Skeletal muscle satellite cell (primary cell): ENCODE data around the gene MAX.

ENCODE experiments used
- H3K27me3 ChIP-seq: 2 replicates; pipeline ENCODE4 v1.7.0; 2013; ENCODE audit warnings: low read length; ENCODE audit not compliant: control insufficient read depth, insufficient read depth
- H3K36me3 ChIP-seq: 2 replicates; pipeline ENCODE4 v1.7.0; 2013; ENCODE audit warnings: mild to moderate bottlenecking, control low read depth, low read length; ENCODE audit not compliant: insufficient read depth
- H3K4me1 ChIP-seq: 2 replicates; pipeline ENCODE4 v1.7.0; 2013; ENCODE audit warnings: low read length; ENCODE audit not compliant: control insufficient read depth, insufficient read depth
- H3K4me2 ChIP-seq: 2 replicates; pipeline ENCODE4 v1.7.0; 2013; ENCODE audit warnings: mild to moderate bottlenecking, low read length
- H3K4me3 ChIP-seq: 2 replicates; pipeline ENCODE4 v1.7.0; 2013; ENCODE audit warnings: low read length
- H3K9ac ChIP-seq: 2 replicates; pipeline ENCODE4 v1.7.0; 2013; ENCODE audit warnings: mild to moderate bottlenecking, low read depth, low read length, moderate library complexity
- H3K9me3 ChIP-seq: replicated peaks from 2 replicates; pipeline ENCODE4 v1.7.0; 2013; ENCODE audit warnings: mild to moderate bottlenecking, control low read depth, low read length

The MAX gene

GRCh38 chr14:65070471-65070976 lies 31.8 kb downstream of the MAX start:
- Histone ChIP-seq H3K4me1 (no peaks in the 10 kb centered on the region), H3K4me2 (no peak overlapping the region), H3K36me3 (peaks cover 42% of the 10 kb centered on the region), H3K9me3 (no peaks in the 10 kb centered on the region), H3K27me3 (no peaks in the 10 kb centered on the region), H3K4me3 (no peak overlapping the region), H3K9ac (no peak overlapping the region)

- Histone ChIP-seq H3K9me3 (no peaks in the 10 kb centered on the region), H3K4me3 (no peak overlapping the region), H3K4me2 (no peak overlapping the region), H3K27me3 (no peaks in the 10 kb centered on the region), H3K36me3 (peaks cover 43% of the 10 kb centered on the region), H3K9ac (no peak overlapping the region), H3K4me1 (no peaks in the 10 kb centered on the region)
Measured at GRCh38 chr14:65069874-65070413, 32.4 kb downstream of the MAX start.

DNA sequence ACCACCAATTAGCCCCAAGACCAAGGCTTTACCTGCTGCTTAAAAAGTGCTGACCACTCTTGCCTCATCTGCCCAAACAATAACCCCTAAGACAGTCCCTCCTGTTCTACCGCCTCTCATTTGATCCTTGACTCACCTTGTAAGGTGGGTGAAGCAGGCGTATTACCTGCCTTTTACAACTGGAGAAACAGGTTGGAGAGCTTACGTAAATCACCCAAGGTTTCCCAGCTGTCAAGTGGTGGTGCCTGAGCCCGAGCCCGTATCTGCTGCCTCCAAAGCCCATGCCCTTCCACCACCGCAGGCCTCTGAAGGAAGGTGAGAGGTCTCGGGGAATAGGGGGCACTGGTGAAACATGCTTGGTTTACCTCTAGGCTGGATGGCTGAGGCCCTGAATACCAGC lies 36.6 kb downstream of the MAX start:
- no peak overlapping the region for H3K4me3 ChIP-seq
- H3K4me2 ChIP-seq, result no peak overlapping the region
- no peaks in the 10 kb centered on the region for H3K9me3 ChIP-seq
- no peak overlapping the region for H3K9ac ChIP-seq
- H3K4me1 ChIP-seq, result no peaks in the 10 kb centered on the region
- H3K36me3 ChIP-seq, result peaks cover 46% of the 10 kb centered on the region
- H3K27me3 ChIP-seq, result no peaks in the 10 kb centered on the region

DNA sequence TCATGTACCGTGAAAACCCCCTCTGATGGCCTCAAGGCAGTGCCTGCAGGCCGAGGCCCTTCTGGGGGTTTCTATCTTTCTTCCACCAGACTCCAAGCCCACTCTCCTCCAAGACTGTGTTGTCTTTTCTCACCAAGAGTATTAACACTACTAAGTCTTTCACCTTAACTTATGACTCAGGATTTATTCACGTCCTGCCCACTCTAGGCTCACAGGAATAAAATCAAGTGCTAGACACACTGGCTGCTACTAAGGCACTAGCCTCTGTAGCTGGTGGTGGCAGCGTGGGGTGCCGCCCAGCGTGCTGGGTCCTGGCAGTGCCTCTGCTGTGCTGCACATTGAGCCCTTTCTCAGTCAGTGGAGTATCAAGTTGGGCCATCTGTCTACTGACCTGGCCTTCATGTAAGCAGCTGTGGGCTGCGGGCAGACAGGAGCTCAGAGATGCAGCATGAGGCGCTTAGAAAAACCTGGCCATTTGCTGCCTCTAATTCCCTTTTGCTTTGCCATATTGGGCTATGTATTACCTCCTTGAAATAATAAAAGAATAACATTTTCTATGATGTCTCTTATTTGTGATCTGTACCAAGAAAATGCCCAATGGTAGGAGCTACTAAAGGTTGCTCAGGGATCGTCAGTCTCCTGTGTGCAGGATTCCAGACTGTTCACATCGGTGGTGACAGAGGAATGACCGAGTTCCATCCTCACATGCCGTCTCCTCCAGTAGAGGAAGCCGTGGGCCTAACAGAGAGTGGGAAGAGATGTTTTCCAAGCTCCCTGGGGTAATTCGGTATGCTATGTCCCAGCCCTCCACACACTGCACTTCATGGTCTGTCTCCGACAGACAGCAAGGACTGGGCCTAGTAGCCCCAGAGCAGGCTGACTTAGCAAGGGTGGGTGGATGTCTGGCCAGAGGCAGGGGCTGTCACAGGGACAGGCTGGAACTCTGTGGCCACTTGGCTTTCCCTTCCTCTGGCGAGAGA lies 39.9 kb downstream of the MAX start:
- H3K27me3 ChIP-seq, result no peaks in the 10 kb centered on the region
- peaks cover 37% of the 10 kb centered on the region for H3K36me3 ChIP-seq
- H3K4me1 ChIP-seq, result no peaks in the 10 kb centered on the region
- no peak overlapping the region for H3K4me2 ChIP-seq
- H3K9ac ChIP-seq, result no peak overlapping the region
- H3K9me3 ChIP-seq, result no peaks in the 10 kb centered on the region
- no peak overlapping the region for H3K4me3 ChIP-seq

DNA sequence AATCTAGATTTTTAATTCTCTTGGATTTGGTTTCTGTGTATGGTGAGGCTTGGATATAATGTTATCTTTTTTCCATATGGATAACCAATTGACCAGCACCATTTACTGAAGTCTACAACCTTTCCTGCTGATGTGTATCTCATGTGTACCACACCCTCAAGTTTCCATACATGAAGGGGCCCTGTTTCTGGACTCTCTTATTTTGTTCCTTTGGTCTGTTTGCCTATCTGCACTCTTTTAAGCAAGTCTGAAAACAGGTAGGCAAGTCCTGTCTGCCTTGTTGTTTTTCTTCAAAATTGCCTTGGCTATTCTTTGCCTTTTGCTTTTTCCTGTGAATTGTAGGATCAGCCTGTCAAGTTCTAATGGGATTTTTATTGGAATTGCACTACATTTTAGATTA lies 44.6 kb downstream of the MAX start:
- Histone ChIP-seq H3K9me3 (no peaks in the 10 kb centered on the region), H3K36me3 (peaks cover 31% of the 10 kb centered on the region), H3K9ac (no peak overlapping the region), H3K27me3 (no peaks in the 10 kb centered on the region), H3K4me2 (no peak overlapping the region), H3K4me1 (no peaks in the 10 kb centered on the region), H3K4me3 (no peak overlapping the region)

GRCh38 chr14:65054471-65055085 lies 47.7 kb downstream of the MAX start:
- no peaks in the 10 kb centered on the region for H3K27me3 ChIP-seq
- H3K9ac ChIP-seq, result no peak overlapping the region
- no peak overlapping the region for H3K4me3 ChIP-seq
- H3K36me3 ChIP-seq, result peaks cover 17% of the 10 kb centered on the region
- no peak overlapping the region for H3K4me2 ChIP-seq
- no peaks in the 10 kb centered on the region for H3K4me1 ChIP-seq
- H3K9me3 ChIP-seq, result no peaks in the 10 kb centered on the region

DNA sequence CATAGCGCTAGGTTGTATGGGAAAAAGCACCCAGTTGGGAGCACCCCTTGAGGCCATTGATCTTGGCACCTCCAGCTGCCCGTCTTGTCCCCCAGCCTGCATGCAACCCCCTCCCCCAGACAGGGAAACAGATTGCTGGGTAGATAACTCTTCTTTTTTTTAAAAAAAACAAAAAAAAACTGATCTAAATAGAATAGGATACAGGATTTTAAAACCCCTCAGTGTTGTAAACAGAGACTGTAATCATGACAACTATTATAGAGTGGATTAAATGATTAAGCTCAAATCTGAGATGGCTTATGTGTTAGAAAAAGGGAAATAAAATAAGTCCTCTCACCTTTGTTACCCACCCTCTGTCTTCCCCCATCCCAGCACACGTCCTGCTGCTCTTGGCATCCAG lies 48.9 kb downstream of the MAX start:
- H3K36me3 ChIP-seq, result peaks cover 17% of the 10 kb centered on the region
- H3K9me3 ChIP-seq, result no peaks in the 10 kb centered on the region
- no peak overlapping the region for H3K4me3 ChIP-seq
- no peaks in the 10 kb centered on the region for H3K27me3 ChIP-seq
- no peaks in the 10 kb centered on the region for H3K4me1 ChIP-seq
- H3K9ac ChIP-seq, result no peak overlapping the region
- no peak overlapping the region for H3K4me2 ChIP-seq

- Histone ChIP-seq H3K36me3 (peaks cover 17% of the 10 kb centered on the region), H3K4me2 (no peak overlapping the region), H3K27me3 (no peaks in the 10 kb centered on the region), H3K9ac (no peak overlapping the region), H3K4me3 (no peak overlapping the region), H3K4me1 (peaks cover 4% of the 10 kb centered on the region), H3K9me3 (no peaks in the 10 kb centered on the region)
Measured at GRCh38 chr14:65052832-65053231, 49.5 kb downstream of the MAX start.

GRCh38 chr14:65045709-65046108 lies 56.6 kb downstream of the MAX start:
- peaks cover 9% of the 10 kb centered on the region for H3K36me3 ChIP-seq
- no peaks in the 10 kb centered on the region for H3K27me3 ChIP-seq
- no peaks in the 10 kb centered on the region for H3K9me3 ChIP-seq
- H3K4me2 ChIP-seq, result no peak overlapping the region
- H3K9ac ChIP-seq, result no peak overlapping the region
- H3K4me3 ChIP-seq, result no peak overlapping the region
- peaks cover 8% of the 10 kb centered on the region for H3K4me1 ChIP-seq

DNA sequence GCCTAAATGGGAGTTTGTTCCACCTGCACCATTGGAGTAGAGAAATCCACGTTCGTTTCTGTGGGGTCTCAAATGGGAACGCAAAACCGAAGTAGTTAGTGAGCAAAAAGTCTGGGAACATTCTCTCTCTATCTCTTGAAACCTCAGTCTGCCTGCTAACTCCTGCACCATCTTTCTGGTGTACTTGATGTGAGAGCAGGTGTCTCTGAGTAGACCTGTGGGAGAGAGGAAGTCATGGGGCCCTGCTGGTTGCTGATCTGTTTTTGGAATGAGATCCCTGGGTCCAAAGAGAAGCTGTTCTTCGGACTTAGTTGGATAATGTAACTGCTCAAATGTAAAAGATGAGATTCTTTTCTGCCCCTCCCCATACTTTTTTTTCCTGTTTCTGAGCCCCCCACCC lies 57.3 kb downstream of the MAX start:
- Histone ChIP-seq H3K4me3 (no peak overlapping the region), H3K4me2 (no peak overlapping the region), H3K9me3 (no peaks in the 10 kb centered on the region), H3K27me3 (no peaks in the 10 kb centered on the region), H3K9ac (no peak overlapping the region), H3K36me3 (peaks cover 7% of the 10 kb centered on the region), H3K4me1 (peaks cover 8% of the 10 kb centered on the region)

DNA sequence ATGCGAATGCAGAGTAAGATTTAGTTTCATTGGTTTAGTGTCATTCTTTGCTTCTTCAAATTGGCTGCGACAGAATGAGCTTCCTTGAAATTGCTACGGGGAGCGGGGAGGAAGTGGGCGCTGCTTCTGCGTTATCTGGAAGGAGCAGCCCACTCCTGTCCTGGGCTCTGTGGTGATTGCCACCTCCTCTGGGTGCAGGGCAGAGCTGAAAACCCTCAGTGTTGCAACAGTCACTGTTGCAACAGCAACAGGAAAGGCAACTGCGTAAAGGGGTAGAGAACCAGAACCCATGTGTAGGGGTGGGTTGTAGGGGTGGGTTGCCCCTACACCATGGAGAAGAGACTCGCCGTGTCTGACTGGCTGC lies 57.7 kb downstream of the MAX start:
- H3K4me2 ChIP-seq, result no peak overlapping the region
- no peak overlapping the region for H3K4me3 ChIP-seq
- H3K36me3 ChIP-seq, result peaks cover 6% of the 10 kb centered on the region
- no peak overlapping the region for H3K9ac ChIP-seq
- H3K4me1 ChIP-seq, result peaks cover 8% of the 10 kb centered on the region
- H3K27me3 ChIP-seq, result no peaks in the 10 kb centered on the region
- H3K9me3 ChIP-seq, result no peaks in the 10 kb centered on the region
